GM20431 (cell line): ENCODE data around the gene DCAF12.

Experiments used
- in situ Hi-C: fragments of 300-500 bp; cut with MseI, MboI; formaldehyde crosslinking; loops from one replicate; pipeline ENCODE4 v1.15.0; 2020; ENCODE audit warnings: low sequenced_read_pairs; ENCODE audit not compliant: unreplicated experiment

The DCAF12 gene

DNA sequence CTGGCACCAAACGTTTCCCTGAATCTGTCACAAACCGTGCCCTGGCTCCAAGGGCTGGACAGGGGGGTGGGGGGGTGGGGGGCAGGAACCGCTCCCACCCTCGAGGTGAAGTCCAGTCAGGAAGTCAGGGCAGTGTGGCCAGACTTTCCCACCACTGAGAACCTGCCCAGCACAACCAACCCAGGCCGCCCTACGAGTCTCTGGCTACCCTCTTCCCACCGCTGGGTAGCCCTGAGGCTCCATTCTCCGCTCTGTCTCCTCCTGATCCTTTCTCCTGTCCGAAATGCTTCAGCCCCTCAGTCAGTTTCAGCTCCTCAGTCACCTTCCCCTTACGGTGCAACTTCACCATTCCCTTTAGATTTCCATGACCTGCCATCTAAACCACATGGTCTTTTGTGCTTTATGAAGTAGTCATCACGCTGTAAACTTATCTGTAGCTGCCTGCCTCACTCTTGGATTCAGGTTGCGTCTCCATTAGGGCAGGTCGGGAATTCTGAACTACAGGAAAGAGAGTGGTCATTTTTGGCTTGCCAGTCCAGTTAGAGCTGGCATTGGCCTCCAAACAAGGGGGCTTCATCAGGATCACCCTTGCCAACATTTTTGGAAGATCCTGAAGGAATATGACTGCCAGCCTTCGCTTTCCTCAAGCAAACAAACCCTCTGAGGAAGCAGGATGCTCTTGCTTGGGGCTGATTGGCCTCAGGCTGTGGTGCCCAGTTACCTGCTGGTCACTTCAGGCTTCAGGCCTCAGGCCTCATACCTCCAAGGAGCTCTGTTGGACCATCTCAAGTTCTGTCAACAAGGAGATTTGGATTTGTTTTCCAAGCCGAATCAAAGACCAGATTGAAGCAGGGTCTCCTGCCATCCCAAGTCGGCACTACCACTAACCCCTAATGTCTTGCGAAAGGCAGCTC is 794 bp upstream of the DCAF12 start:
- in situ Hi-C loops, result no loop called here

DNA sequence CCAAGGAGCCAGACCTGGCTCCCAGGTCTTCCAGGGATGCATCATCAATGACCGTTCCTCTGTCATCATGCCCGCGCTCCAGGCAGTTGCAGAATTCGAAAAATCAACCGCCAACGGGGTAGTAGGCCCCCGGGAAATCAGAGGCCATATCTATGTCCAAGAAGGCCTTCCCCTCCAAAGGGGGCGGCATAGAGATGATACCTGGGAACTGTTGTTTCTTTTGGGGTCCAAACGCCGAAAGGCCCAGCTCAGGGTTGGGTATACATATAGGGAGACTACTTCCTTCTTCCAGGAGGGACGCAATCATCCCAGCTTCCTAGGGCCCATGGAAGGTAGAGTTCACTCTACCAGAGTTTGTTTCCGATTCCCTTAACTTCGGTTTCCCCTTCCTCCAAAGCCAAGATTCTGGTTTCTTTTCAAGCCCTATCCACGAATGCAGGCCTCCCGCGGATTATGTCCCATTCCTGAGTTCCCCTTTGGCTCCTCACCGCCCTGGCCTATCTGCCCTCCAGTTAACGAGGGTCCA is 754 bp downstream of the DCAF12 start:
- in situ Hi-C loops, result no loop called here

DNA sequence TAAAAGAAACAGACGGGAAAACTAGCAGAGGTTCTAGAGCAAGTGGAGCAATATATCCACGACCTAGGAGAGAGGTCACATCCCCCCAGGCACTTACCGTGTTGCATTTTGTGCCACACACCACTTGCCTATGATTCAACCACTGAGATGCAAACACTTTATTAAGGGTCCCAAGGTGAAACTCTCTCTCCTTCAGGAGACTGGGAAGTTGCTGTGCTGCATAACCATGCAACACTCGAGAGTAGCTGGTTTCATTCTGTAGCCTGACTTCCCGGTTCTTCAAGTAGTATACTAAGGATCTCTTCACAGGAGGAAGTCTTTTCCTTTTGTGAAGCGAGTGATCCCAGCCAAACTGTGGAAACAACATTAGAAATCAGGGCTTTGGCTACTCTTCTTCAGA is 1.6 kb downstream of the DCAF12 start:
- in situ Hi-C loops, result no loop called here

DNA sequence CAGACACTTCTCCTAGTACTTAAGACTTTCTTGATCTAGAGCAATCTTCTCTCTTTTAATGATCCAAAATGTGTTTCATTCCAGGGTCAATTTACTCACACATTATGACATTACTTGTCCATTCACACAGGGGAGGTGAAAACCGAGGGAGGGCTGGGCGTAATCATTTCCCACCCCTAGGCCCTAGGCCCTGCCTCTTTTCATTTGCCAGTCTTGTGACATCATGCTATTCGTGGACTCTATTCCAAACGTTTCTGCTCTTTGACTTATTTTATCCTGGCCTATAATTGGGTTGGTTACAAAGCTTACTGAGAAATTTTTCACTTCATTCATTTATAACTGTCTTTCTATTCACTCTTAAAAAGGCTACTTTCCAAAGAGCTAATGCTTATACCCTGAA is 2.4 kb downstream of the DCAF12 start:
- in situ Hi-C loops, result no loop called here

DNA sequence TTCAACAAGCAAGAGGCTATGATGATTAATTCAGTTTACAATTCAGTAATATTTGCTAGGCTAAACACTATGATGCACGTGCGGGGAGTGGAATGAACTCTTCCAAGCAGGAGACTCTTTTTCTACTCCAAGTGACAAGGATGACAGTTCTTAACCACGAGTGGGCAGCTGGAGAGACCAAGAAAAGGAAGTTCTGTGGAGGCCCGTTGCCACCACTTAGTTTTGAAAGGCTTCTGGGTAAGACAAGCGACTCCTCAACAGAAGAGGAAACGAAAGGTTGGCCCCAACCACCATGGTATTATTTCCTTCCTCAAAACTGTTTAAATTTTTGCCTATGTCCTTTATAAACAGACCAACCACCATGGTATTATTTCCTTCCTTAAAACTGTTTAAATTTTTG is 2.8 kb downstream of the DCAF12 start:
- in situ Hi-C loops, result no loop called here

DNA sequence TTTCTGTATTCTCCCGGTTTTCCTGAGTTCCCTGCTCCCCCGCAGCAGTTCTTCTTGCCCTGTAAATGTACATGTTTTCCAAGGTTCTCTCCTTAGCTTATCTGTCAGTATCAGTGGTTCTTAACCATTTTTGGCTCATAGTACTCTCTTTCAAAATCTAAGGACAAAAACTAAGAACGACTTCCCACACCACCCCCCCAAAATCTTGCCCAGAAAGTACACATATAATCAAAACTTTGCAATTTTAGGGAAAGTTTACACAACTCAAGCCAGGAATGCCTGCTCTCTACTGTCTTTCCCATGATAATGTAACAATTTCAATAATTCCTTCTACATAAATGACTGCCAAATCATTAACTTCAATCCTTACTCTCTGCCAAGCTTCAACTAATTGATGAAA is 4.5 kb downstream of the DCAF12 start:
- in situ Hi-C loops, result no loop called here

DNA sequence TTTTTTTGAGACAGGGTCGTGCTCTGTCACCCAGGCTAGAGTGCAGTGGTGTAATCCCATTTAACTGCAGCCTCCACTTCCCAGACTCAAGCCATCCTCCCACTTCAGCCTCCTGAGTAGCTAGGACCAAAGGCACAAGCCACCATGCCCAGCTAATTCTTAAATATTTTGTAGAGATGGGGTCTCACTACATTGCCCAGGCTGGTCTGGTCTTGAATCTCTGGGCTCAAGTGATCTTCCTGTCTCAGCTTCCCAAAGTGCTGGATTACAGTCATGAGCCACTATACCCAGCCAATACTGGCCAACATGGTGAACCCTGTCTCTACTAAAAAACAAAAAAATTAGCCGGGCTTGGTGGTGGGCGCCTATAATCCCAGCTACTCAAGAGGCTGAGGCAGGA is 6.8 kb downstream of the DCAF12 start:
- in situ Hi-C loops, result no loop called here

DNA sequence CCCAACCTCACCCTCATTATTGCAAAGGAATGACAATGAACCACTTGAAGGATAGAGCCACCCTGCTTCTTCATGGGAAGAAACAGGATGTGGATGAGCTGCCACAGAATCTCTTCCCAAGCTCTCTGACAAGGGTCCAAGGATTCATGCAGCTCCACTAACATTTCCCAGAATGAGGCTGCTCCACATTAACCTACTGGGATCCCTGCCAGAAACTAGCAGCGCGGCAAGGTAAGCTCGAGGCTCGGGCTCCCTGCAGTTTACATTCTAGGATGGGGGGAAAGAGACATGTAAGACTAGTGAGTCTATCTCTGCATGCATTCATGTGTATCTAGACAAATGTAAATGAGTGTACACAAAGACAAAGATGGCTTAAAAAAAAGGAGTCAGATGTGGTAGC is 12.1 kb downstream of the DCAF12 start:
- in situ Hi-C loops, result no loop called here

DNA sequence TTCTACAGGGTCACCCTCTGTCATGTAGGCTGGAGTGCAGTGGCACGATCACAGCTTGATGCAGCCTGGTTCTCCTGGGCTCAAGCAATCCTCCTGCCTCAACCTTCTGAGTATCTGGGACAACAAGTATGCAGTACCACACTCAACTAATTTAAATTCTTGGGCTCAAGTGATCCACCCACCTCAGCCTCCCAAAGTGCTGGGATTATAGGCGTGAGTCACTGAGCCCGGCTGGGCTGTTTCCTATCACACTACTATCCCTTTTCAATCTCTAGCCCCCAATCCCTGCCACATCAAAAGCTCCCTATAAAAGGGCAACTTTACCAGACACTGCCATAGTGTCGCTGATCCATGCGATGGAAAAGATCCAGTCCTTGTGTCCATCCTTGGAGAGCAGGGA is 20.4 kb downstream of the DCAF12 start:
- in situ Hi-C loops, result no loop called here

DNA sequence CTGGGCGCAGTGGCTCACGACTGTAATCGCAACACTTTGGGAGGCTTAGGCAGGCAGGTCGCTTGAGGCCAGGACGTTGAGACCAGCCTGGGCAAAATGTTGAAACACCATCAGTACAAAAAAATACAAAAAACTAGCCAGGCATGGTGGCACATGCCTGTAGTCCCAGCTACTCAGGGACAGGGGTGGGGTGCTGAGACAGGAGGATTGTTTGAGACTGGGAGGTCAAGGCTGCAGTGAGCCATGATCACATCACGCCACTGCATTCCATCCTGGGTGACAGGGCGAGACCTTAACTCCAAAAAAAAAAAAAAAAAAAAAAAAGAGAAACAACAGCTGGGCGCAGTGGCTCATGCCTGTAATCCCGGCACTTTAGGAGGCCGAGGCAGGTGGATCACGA is 23.7 kb downstream of the DCAF12 start:
- in situ Hi-C loops, result no loop called here

DNA sequence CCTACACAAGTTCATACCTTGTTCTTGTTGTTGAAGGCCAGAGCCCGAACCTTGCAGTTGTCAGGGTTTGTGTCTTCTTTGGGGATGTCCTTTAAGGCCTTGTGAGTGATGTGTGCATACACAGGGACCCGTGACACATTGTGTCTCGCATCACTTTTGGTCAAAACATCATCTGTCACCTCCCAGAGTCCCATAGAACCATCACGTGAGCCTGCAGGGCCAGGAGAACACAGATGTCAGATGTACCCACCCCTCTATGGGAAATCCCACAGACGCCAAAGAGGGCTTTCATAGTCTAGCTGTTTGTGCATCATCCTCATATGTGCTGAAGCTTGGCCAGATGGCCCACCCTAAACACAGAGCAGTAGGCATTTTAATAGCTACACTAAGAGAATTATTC is 28.2 kb downstream of the DCAF12 start:
- in situ Hi-C loops, result no loop called here

DNA sequence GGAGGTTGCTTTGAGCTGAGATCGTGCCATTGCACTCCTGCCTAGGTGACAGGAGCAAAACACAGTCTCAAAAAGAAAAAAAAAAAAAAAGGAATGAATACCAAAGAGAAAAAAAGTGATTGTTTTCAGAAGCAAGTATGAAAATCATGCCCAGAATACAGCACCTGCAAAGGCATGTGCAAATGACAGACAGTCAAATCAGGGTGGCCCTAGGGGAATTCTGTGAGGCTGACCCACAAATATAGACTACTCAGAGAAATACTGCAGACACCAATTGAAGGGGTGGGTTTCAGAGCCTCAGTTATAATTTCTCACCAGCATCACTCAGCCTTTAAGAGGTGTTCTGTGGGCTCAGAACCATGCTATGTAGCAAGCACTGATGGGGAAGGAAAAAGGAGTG is 28.6 kb downstream of the DCAF12 start:
- in situ Hi-C loops, result no loop called here

DNA sequence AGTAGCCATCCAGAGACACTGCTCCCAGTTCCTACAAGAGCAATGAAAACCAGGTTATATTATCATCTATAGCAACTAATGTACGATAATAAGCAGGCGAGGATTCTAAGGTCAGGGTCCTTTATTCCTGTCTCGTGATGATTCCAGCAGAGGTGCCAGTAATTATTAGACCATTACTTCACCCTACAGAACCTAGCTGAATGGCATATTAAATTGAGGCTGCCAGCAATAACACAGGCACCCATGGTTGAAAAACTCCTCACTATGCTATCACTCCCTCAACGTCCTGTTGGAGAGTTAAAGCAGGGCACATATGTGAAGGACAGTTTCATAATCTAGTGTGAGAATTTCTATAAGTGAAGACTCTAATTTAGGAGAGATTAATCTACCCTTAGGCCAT is 29.7 kb downstream of the DCAF12 start:
- in situ Hi-C loops, result no loop called here

DNA sequence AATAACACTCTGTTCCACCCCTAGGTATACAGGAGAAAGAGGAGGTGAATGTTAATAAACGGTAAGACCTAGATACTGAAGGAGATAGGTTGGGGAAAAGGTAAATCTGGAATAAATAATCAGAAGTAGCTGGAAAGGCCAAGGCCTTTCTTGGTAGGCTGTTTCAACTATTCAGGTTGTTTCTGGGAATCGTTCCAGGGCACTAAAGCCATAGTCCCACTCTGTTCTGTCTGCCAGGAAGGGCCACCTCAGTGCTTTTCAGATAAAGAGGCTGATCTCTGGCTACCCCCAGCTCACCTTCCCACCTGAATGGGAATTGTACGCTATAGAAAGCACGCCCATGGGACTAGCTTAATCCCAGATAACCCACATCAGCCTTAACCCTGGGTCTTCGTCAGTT is 32.9 kb downstream of the DCAF12 start:
- in situ Hi-C loops, result no loop called here

DNA sequence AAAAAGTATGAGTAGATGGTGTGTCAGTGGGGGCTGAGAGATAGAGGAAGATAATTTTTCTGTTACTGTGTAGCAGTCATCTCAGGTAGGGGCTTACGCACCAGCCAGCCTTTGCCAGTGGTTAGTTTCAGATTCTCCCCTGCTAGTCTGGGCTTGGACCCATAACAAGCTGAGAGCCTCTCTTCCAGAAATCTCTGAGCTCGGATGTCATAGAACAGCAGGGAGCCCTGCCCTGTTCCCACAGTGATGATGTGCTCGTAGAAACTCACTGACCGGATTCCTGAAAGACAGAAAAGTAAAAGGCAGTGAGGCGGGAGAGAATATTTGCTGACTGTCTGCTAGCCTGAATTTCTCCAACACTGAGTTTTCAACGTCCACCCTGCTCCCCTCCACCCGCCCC is 37.2 kb downstream of the DCAF12 start:
- in situ Hi-C loops, result no loop called here

DNA sequence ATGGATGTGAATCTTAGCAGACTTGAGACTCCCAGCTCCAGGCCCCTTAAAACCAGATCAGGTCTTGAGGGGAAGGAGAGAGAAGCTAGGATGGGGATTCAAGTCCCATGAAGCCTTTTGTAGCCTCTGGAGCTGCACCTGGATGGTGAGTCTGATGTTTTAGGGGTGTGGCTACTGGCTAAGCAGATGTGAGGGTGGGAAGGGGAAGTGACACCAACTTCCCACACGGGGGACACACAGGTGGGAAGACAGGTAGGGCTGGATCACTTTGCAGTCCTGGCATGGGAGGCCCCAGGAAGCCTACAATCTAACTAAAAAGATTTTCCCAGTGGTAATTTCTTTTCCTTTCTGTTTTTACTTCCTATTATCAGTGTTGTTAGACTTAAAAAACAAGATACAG is 39.1 kb downstream of the DCAF12 start:
- in situ Hi-C loops, result no loop called here

DNA sequence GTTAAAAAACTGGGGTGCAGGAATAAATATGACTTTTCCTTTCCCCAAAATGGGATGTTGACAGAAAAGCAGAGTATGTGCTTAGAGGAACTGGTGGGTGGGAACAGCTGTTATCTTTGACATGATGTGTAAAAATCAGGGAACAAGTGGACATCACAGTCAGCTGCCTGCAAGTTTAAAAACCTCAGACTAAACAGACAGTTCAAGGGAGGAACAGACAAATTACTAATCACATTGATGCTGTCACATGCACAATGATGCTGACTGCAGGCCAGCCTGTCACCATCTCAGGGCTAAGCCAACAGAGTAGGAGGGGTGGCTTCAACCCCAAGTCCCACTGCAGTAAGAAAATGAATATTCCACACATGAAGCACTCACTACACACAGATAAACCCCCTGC is 39.6 kb downstream of the DCAF12 start:
- in situ Hi-C loops, result no loop called here

DNA sequence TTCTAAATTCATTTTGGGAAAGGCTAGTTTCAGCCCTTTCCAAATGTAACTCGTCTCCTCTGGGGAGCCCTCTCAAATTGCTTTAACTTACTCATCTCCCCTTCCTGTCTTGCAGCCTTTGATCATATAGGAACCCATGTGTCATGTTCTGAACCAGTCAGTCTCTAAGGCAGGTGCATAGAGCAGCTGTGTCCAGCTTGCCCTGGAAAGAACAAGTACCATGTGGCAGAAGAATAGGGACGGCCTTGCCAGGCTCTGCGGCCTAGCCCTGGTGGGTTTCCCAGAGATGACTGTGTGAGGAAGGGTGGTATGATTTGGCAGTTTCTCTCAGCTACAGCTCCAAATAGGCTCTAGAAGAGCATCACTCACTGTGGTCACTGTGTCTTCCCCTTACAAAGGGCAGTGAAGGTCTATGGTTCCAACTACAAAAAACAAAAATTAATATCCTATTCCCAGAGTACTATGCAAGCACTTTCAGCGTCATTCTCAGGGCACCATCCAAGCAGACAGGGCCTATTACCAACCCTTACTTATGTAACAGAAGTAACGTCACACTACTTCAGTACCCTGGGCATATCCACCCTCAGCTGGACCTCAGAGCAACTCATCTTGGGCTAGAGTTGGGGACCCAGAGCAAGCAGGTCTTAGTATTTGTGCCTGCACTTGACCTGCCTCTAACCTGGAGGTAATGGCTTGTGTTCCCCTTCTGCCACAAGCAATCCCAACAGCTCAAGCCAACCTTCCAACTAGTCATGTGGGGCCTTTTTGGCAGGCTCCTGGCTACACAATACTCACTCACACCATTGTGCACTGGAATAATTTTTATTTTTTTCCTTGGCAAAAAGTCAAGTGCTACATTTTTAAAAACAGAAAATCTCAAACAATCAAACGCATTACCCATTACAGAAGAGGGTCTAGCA is 40.7 kb downstream of the DCAF12 start:
- in situ Hi-C loops, result no loop called here

DNA sequence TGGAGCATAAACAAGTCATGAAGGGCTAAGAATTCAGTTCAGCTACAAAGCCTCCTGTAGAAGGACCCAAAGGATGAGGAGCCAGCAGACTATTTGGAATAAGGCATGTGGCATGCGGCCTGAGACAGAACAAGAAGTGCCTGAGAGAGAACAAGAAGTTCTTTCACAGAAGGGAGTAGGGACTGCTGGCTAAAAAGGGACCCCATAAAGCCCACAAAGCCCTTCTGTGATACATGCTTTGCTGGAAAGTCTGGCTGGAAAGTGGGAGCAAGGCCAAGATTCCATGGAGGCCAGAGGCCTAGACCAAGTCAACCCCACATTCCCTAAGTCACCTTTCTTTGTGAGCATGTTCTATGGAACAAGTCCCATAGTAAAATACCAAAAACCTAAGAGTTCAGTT is 41.9 kb downstream of the DCAF12 start:
- in situ Hi-C loops, result no loop called here

DNA sequence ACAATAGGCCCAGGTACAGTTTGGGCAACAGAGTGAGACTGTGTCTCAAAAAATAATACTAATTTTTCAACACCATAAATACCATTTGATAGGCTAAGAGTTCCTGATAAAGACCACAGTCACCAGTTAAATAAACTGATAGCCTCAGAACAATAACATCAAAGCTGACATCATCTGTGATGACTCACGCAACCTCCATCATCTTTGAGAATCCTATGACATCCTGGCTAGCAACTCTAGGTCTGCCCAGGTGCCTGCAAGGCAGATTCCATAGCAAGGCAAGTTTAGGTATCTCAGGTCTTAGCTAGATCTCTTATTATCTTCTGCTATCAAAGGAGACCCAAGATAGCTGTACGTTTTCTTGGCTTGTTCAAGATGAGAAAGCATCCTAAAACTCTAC is 47.3 kb downstream of the DCAF12 start:
- in situ Hi-C loops, result no loop called here
